Keratinocyte (primary cell): ENCODE data around the gene RAPGEF4. TPM values are rescaled to one million over a fixed set of nuclear protein-coding genes. Genes with fewer than 3 reads are reported as not detected.
A peak's percentile ranks its signal among the peaks of the same experiment; 100 is the strongest.

ENCODE experiments used
- DNase-seq: peaks from one replicate; pipeline ENCODE4 v3.0.0-alpha.2; 2011; ENCODE audit warnings: low read depth, missing footprints, low spot score
- FAIRE-seq: peaks from 2 replicates; lab custom pipeline; 2011; peaks lifted over from hg19 to GRCh38; lab: Jason Lieb, UNC
- H2AFZ ChIP-seq: 2 replicates; pipeline ENCODE4 v1.6.0; 2012; ENCODE audit warnings: low read length, control low read depth, inconsistent platforms; ENCODE audit not compliant: control insufficient read depth
- H3K27ac ChIP-seq: 2 replicates; pipeline ENCODE4 v1.5.1; 2011; ENCODE audit warnings: low read length; ENCODE audit not compliant: control insufficient read depth, insufficient read depth
- H3K27me3 ChIP-seq: 3 replicates; pipeline ENCODE4 v1.6.0; 2011; ENCODE audit warnings: low read length; ENCODE audit not compliant: control insufficient read depth, insufficient read depth; ENCODE audit errors: extremely low read depth
- H3K36me3 ChIP-seq, 2 experiments: 2 replicates in 1 of 2; 3 replicates in 1 of 2; pipeline ENCODE4 v1.5.1; 2011; ENCODE audit warnings: low read length in 2 of 2, mild to moderate bottlenecking in 1 of 2; ENCODE audit not compliant: control insufficient read depth in 2 of 2, insufficient read depth in 2 of 2; ENCODE audit errors: extremely low read depth in 1 of 2
- H3K4me1 ChIP-seq: 3 replicates; pipeline ENCODE4 v1.5.1; 2011; ENCODE audit warnings: low read length; ENCODE audit not compliant: control insufficient read depth, insufficient read depth; ENCODE audit errors: extremely low read depth
- H3K4me2 ChIP-seq: 3 replicates; pipeline ENCODE4 v1.6.0; 2011; ENCODE audit warnings: low read depth, low read length; ENCODE audit not compliant: control insufficient read depth, insufficient read depth; ENCODE audit errors: extremely low read depth
- H3K4me3 ChIP-seq, 3 experiments: fragments of 200-600 bp in 1 of 3; sonication (generic) in 1 of 3; 2 replicates in 2 of 3; 3 replicates in 1 of 3; pipeline ENCODE4 v1.5.1; 2011 to 2016; ENCODE audit warnings: low read length in 3 of 3, mild to moderate bottlenecking in 3 of 3, control low read depth in 2 of 3, inconsistent platforms in 1 of 3, low read depth in 1 of 3, mixed read lengths in 1 of 3, mixed run types in 1 of 3, moderate library complexity in 1 of 3; ENCODE audit not compliant: control insufficient read depth in 2 of 3, insufficient read depth in 2 of 3; ENCODE audit errors: extremely low read depth in 1 of 3
- H3K79me2 ChIP-seq: 2 replicates; pipeline ENCODE4 v1.6.0; 2012; ENCODE audit warnings: low read length; ENCODE audit not compliant: control insufficient read depth, insufficient read depth
- H3K9ac ChIP-seq: 3 replicates; pipeline ENCODE4 v1.6.0; 2011; ENCODE audit warnings: low read length; ENCODE audit not compliant: control insufficient read depth, insufficient read depth; ENCODE audit errors: extremely low read depth
- H3K9me1 ChIP-seq: 3 replicates; pipeline ENCODE4 v1.6.0; 2011; ENCODE audit warnings: low read length; ENCODE audit not compliant: control insufficient read depth, insufficient read depth; ENCODE audit errors: extremely low read depth
- H3K9me3 ChIP-seq: 2 replicates; pipeline ENCODE4 v1.5.1; 2012; ENCODE audit warnings: low read depth, low read length; ENCODE audit not compliant: control insufficient read depth
- H4K20me1 ChIP-seq: 3 replicates; pipeline ENCODE4 v1.6.0; 2011; ENCODE audit warnings: low read length; ENCODE audit not compliant: control insufficient read depth, insufficient read depth; ENCODE audit errors: extremely low read depth
- CTCF ChIP-seq, 3 experiments: IDR thresholded peaks in 1 of 3; conservative IDR thresholded peaks in 1 of 3; optimal IDR thresholded peaks in 1 of 3; 2 replicates in 2 of 3; 3 replicates in 1 of 3; pipeline versions ENCODE3 to v1.5.1; 2011; ENCODE audit warnings: low read length in 3 of 3, mild to moderate bottlenecking in 3 of 3, moderate library complexity in 2 of 3, control low read depth in 1 of 3, inconsistent platforms in 1 of 3; ENCODE audit not compliant: insufficient read depth in 2 of 3; ENCODE audit errors: extremely low read depth in 1 of 3
- EZH2 ChIP-seq: IDR thresholded peaks from one replicate; pipeline ENCODE4 v1.6.1; 2012; ENCODE audit warnings: inconsistent platforms, mild to moderate bottlenecking, low read length, moderate library complexity
- dilution Hi-C: fragments of 300-500 bp; cut with MboI; formaldehyde crosslinking; loops from one replicate; pipeline ENCODE4 v1.7.0; 2020; ENCODE audit warnings: low sequenced_read_pairs; ENCODE audit not compliant: extremely low pct_ligation_motif_present
- polyA plus RNA-seq, 5 experiments: library from polyadenylated mRNA; depleted of rRNA in 3 of 5; stranded (reverse) in 3 of 5; stranded (forward) in 1 of 5; unstranded in 1 of 5; fragments of >200 nt; gene quantifications; 1 replicate in 1 of 5; 2 replicates in 3 of 5; 3 replicates in 1 of 5; pipeline versions ENCODE4 v1.2.1 to v1.2.3, GENCODE V29; 2011 to 2012; ENCODE audit warnings: missing spikeins in 2 of 5, low read depth in 1 of 5, low replicate concordance in 1 of 5

The RAPGEF4 gene
- polyA plus RNA-seq, 1 donor (not counting 4 experiments of a cell fraction or from before 2014, with no cell fraction given), result 1.6 TPM

GRCh38 chr2:173099271-173099670, 363.6 kb downstream of the RAPGEF4 start:
- Histone ChIP-seq H4K20me1 (no peaks in the 10 kb centered on the region), H3K27me3 (no peaks in the 10 kb centered on the region), H3K9me1 (no peaks in the 10 kb centered on the region), H3K36me3 (peaks cover 2 to 8% of the 10 kb centered on the region in 2 experiments), H3K4me2 (no peak overlapping the region), H3K9ac (no peak overlapping the region), H3K27ac (no peak overlapping the region), H3K4me1 (peaks cover 7% of the 10 kb centered on the region), H2AFZ (no peak overlapping the region), H3K9me3 (no peaks in the 10 kb centered on the region), H3K4me3 (no peak overlapping the region), H3K79me2 (peaks cover 12% of the 10 kb centered on the region)
- FAIRE-seq, result no peak
- no peak for TF ChIP-seq EZH2
- no peak for DNase-seq
- dilution Hi-C loops, result no loop called here

- no peak overlapping the region for H3K4me2 ChIP-seq
- H3K9me3 ChIP-seq, result no peaks in the 10 kb centered on the region
- H3K27ac ChIP-seq, result no peak overlapping the region
- peak; percentile 49 for FAIRE-seq
- no peaks in the 10 kb centered on the region for H3K27me3 ChIP-seq
- no peak overlapping the region for H3K9ac ChIP-seq
- H3K36me3 ChIP-seq, result peaks cover 2 to 8% of the 10 kb centered on the region in 2 experiments
- H4K20me1 ChIP-seq, result no peaks in the 10 kb centered on the region
- no peak for DNase-seq
- H2AFZ ChIP-seq, result no peak overlapping the region
- no peak for TF ChIP-seq CTCF (optimal IDR thresholded peaks at IDR 0.05 in 1 of 3, IDR thresholded peaks at IDR 0.05 in 1 of 3, conservative IDR thresholded peaks at IDR 0.05 in 1 of 3; ENCODE audit: extremely low read depth in 1 of 3, insufficient read depth in 2 of 3, low read length in 3 of 3)
- dilution Hi-C loops, result no loop called here
- peaks cover 11% of the 10 kb centered on the region for H3K79me2 ChIP-seq
- peaks cover 7% of the 10 kb centered on the region for H3K4me1 ChIP-seq
- no peaks in the 10 kb centered on the region for H3K9me1 ChIP-seq
- no peak overlapping the region for H3K4me3 ChIP-seq
Observed at GRCh38 chr2:173099804-173100203, 364.2 kb downstream of the RAPGEF4 start.

GRCh38 chr2:173101687-173102086, 366.0 kb downstream of the RAPGEF4 start:
- H3K27me3 ChIP-seq, result no peaks in the 10 kb centered on the region
- H3K9me3 ChIP-seq, result no peaks in the 10 kb centered on the region
- FAIRE-seq (no peak), DNase-seq (no peak)
- peaks cover 18% of the 10 kb centered on the region for H3K79me2 ChIP-seq
- no peaks in the 10 kb centered on the region for H4K20me1 ChIP-seq
- dilution Hi-C loops, result no loop called here
- H3K9ac ChIP-seq, result no peak overlapping the region
- TF ChIP-seq CTCF (optimal IDR thresholded peaks at IDR 0.05 in 1 of 3, IDR thresholded peaks at IDR 0.05 in 1 of 3, conservative IDR thresholded peaks at IDR 0.05 in 1 of 3; ENCODE audit: extremely low read depth in 1 of 3, insufficient read depth in 2 of 3, low read length in 3 of 3) (no peak), EZH2 (no peak)
- no peak overlapping the region for H3K4me3 ChIP-seq
- H3K27ac ChIP-seq, result peak overlapping the region; percentile 30
- H2AFZ ChIP-seq, result no peak overlapping the region
- H3K4me2 ChIP-seq, result no peak overlapping the region
- H3K36me3 ChIP-seq, result peaks cover 2 to 8% of the 10 kb centered on the region in 2 experiments
- H3K4me1 ChIP-seq, result peaks cover 7% of the 10 kb centered on the region
- no peaks in the 10 kb centered on the region for H3K9me1 ChIP-seq
